Sigmoid colon (tissue), 7 donors: Measurements from ENCODE around the gene BLCAP. TPM values are rescaled to one million over a fixed set of nuclear protein-coding genes. Genes with fewer than 3 reads are reported as not detected.

Experiments used
- DNase-seq: peaks from one replicate; pipeline ENCODE4 v3.0.0-alpha.2; 2019
- H3K27ac ChIP-seq, 4 donors: fragments of 200-600 bp; sonication (generic); one replicate each; pipeline ENCODE4 v1.5.1; 2016 to 2019; ENCODE audit warnings: mild to moderate bottlenecking in 1 of 4
- H3K27me3 ChIP-seq, 3 donors: fragments of 200-600 bp; sonication (generic); one replicate each; pipeline ENCODE4 v1.5.1; 2019; ENCODE audit warnings: mild to moderate bottlenecking in 1 of 3
- H3K36me3 ChIP-seq, 4 donors: fragments of 200-600 bp; sonication (generic); one replicate each; pipeline ENCODE4 v1.5.1; 2016 to 2019
- H3K4me1 ChIP-seq, 4 donors: fragments of 200-600 bp; sonication (generic); one replicate each; pipeline ENCODE4 v1.5.1; 2017 to 2019
- H3K4me3 ChIP-seq, 4 donors: fragments of 200-600 bp; sonication (generic); one replicate each; pipeline ENCODE4 v1.5.1; 2017 to 2019; ENCODE audit warnings: mild to moderate bottlenecking in 2 of 4, moderate library complexity in 1 of 4
- H3K9me3 ChIP-seq, 4 donors: fragments of 200-600 bp in 3 of 4; sonication (generic) in 3 of 4; one replicate each; pipeline versions ENCODE4 v1.5.1 to v1.6.1; 2013 to 2019
- EP300 ChIP-seq, 4 donors: sonication (generic); formaldehyde crosslinking; IDR thresholded peaks; one replicate each; pipeline ENCODE4 v1.6.1; 2017; ENCODE audit warnings: antibody characterized with exemption in 4 of 4
- POLR2A ChIP-seq, 2 donors: fragments of 450-650 bp; IDR thresholded peaks; one replicate each; pipeline ENCODE4 v1.6.1; 2016; ENCODE audit warnings: antibody characterized with exemption in 2 of 2, mild to moderate bottlenecking in 2 of 2, moderate library complexity in 2 of 2
- POLR2AphosphoS5 ChIP-seq, 4 donors: sonication (generic); formaldehyde crosslinking; IDR thresholded peaks; one replicate each; pipeline ENCODE4 v1.6.1; 2017; ENCODE audit warnings: antibody characterized with exemption in 4 of 4
- WGBS, 2 donors: extraction: QIAGEN DNeasy Blood & Tissue Kit; methylation state at CpG; one replicate each; pipeline ENCODE4 v1.1.7; 2013; 5-methylcytosine and 5-hydroxymethylcytosine counted together
- intact Hi-C: fragments of 100-400 bp; cut with DNase I; formaldehyde crosslinking; loops from one replicate; pipeline ENCODE4 v1.15.1; 2023
- polyA plus RNA-seq, 3 donors: library from polyadenylated mRNA; stranded (reverse); fragments of 200-250 nt; gene quantifications; one replicate each; pipeline ENCODE4 v1.2.3, GENCODE V29; 2013
- total RNA-seq, 4 donors: library from RNA; depleted of rRNA; stranded (reverse); fragments of >200 nt; gene quantifications; one replicate each; pipeline ENCODE4 v1.1.0, GENCODE V29; 2016
- TF ChIP-seq, protein P1 (sequence below), 4 experiments: fragments of 450-650 bp in 3 of 4; fragments of 200-600 bp in 1 of 4; IDR thresholded peaks; one replicate each; pipeline ENCODE4 v1.5.1; 2016 to 2019; ENCODE audit warnings: antibody characterized with exemption in 4 of 4, mild to moderate bottlenecking in 3 of 4, moderate library complexity in 2 of 4
- donor health status: healthy with polysubstance abuse.
- donor health status: Bipolar disorder and iron deficiency.
- donor health status: healthy.

The BLCAP gene
- total and polyA plus RNA-seq, 7 donors = 40.2 to 68.7 (median 56.5) TPM

DNA sequence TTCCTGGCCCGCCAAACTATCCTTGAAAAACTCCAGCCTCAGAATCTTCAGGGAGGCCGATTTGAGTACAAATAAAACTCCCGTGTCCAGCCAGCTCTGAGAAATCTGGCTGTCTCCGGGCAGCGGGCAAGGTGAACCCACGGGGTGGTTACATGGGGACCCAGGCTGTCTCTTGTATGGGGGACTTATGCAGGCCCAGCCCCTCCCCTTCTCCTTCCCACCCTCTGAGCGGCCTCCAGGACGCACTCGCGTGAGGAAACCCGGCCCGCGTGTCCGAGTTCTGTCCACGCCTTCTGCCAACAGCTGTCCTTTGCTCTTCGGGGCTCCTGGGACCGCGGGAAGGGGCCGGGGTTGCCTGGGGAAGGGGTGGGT is 36.3 kb upstream of the BLCAP start:
- Histone ChIP-seq H3K4me1 (peaks cover 0 to 6% (median 0%) of the 10 kb centered on the region in 4 donors), H3K4me3 (no peak overlapping the region), H3K36me3 (no peaks in the 10 kb centered on the region), H3K9me3 (no peaks in the 10 kb centered on the region), H3K27me3 (peaks cover 0 to 69% (median 32%) of the 10 kb centered on the region in 3 donors), H3K27ac (no peak overlapping the region)
- TF ChIP-seq EP300 (IDR thresholded peaks at IDR 0.05) (no peak), POLR2A (IDR thresholded peaks at IDR 0.05) (no peak), POLR2AphosphoS5 (IDR thresholded peaks at IDR 0.05) (no peak)
- TF ChIP-seq, protein P1, sequence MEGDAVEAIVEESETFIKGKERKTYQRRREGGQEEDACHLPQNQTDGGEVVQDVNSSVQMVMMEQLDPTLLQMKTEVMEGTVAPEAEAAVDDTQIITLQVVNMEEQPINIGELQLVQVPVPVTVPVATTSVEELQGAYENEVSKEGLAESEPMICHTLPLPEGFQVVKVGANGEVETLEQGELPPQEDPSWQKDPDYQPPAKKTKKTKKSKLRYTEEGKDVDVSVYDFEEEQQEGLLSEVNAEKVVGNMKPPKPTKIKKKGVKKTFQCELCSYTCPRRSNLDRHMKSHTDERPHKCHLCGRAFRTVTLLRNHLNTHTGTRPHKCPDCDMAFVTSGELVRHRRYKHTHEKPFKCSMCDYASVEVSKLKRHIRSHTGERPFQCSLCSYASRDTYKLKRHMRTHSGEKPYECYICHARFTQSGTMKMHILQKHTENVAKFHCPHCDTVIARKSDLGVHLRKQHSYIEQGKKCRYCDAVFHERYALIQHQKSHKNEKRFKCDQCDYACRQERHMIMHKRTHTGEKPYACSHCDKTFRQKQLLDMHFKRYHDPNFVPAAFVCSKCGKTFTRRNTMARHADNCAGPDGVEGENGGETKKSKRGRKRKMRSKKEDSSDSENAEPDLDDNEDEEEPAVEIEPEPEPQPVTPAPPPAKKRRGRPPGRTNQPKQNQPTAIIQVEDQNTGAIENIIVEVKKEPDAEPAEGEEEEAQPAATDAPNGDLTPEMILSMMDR (IDR thresholded peaks at IDR 0.05) = no peak
- 34 to 42% methylated on average over 19 of the region's 19 CpGs for WGBS, 2 donors
- intact Hi-C loops = loop anchor here (2.0 kb wide), 1 partner anchor 429 kb away; no protein-coding TSS in a partner anchor
- no peak for DNase-seq

DNA sequence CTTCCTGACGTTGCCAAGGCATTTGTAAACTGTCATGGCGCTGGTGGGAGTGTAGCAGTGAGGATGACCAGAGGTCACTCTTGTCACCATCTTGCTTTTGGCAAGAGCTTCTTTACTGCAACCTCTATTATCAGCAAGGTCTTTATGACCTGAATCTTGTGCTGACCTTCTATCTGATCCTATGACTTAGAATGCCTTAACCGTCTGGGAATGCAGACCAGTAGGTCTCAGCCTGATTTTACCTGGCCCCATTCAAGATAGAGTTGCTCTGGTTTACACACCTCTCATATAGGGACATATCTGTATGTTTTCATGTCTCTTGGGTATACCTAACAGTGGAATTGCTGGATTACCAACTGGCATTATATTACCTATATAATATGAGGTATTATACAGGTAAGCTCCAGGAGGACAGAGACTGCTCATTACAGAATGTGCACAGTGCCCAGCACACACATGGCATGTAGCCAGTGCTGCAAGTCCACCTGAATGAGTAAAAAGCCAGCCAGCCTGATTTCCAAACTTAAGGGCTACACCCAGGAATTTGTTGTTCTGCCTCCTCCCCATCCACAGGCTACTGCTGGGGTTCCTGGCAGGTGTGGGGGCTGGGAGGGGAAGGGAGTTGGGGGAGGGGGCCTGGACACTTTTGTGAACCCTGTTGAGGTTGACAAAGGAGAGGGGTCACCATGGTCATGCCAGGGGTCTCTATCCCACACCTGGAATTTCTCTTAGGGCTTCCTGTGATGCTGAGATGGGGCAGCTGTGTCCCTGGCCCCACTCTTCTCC is 35.2 kb upstream of the BLCAP start:
- no peak for DNase-seq
- TF ChIP-seq, protein P1 (IDR thresholded peaks at IDR 0.05) = no peak
- TF ChIP-seq POLR2A (IDR thresholded peaks at IDR 0.05) = no peak
- TF ChIP-seq EP300 (IDR thresholded peaks at IDR 0.05) = no peak
- no peak for TF ChIP-seq POLR2AphosphoS5 (IDR thresholded peaks at IDR 0.05)
- Histone ChIP-seq H3K4me1 (peaks cover 0 to 6% (median 0%) of the 10 kb centered on the region in 4 donors), H3K36me3 (no peaks in the 10 kb centered on the region), H3K9me3 (no peaks in the 10 kb centered on the region), H3K27me3 (peaks cover 0 to 59% (median 32%) of the 10 kb centered on the region in 3 donors), H3K4me3 (no peak overlapping the region), H3K27ac (no peak overlapping the region)
- intact Hi-C loops = no loop called here
- 60 to 77% methylated on average over 3 of the region's 3 CpGs for WGBS, 2 donors

DNA sequence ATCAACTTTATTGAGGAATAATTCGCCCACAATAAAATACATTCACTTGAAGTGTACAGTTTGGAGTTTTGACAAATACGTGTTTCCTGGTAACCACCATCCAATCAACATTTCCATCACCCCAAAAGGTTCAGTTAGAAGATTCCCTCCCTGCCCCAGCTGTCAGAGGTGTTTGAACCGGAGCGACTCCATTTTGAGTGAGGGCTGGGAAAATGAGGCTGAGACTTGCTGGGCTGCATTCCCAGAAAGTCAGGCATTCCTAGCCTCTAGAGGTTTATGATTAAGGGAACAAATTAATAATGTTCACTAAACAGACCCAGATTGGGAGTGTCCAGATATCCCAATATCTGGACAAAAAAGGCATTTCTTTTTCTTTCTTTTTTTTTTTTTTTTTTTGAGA is 33.0 kb upstream of the BLCAP start:
- intact Hi-C loops = no loop called here
- Histone ChIP-seq H3K27me3 (peaks cover 0 to 38% (median 31%) of the 10 kb centered on the region in 3 donors), H3K27ac (no peak overlapping the region), H3K36me3 (no peaks in the 10 kb centered on the region), H3K4me3 (no peak overlapping the region), H3K9me3 (no peaks in the 10 kb centered on the region), H3K4me1 (peaks cover 0 to 6% (median 0%) of the 10 kb centered on the region in 4 donors)
- DNase-seq = no peak
- no peak for TF ChIP-seq EP300 (IDR thresholded peaks at IDR 0.05)
- 53 to 85% methylated on average over 4 of the region's 4 CpGs for WGBS, 2 donors

DNA sequence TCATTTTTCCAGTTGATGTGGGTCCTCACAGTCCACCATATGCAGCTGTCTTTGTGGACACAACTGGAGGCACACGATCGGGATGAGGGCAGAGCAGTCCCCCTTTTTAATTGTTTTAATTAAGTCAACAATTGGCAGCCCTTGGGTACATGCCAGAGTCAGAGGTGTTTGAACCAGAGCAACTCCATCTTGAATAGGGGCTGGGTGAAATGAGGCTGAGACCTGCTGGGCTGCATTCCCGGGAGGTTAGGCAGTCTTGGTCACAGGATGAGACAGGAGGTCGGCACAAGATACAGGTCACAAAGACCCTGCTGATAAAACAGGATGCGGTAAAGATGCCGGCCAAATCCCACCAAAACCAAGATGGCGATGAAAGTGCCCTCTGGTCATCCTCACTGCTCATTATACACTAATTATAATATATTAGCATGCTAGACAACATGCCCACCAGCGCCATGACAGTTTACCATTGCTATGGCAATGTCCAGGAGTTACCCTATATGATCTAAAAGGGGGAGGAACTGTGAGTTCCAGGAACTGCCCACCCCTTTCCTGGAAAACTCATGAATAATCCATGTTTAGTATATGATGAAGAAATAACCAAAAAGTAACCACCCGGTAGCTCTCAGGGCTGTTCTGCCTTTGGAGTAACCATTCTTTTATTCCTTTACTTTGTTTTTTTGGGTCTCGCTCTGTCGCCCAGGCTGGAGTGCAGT is 31.8 kb upstream of the BLCAP start:
- H3K27me3 ChIP-seq = peaks cover 0 to 26% (median 19%) of the 10 kb centered on the region in 3 donors
- no peaks in the 10 kb centered on the region for H3K36me3 ChIP-seq
- no peak overlapping the region for H3K4me3 ChIP-seq
- TF ChIP-seq POLR2AphosphoS5 (IDR thresholded peaks at IDR 0.05) (no peak), POLR2A (IDR thresholded peaks at IDR 0.05) (no peak), EP300 (IDR thresholded peaks at IDR 0.05) (no peak)
- TF ChIP-seq, protein P1 (IDR thresholded peaks at IDR 0.05) = no peak
- 90 to 91% methylated on average over 11 of the region's 11 CpGs for WGBS, 2 donors
- no peaks in the 10 kb centered on the region for H3K9me3 ChIP-seq
- no peak for DNase-seq
- H3K27ac ChIP-seq = no peak overlapping the region
- H3K4me1 ChIP-seq = peaks cover 0 to 3% (median 0%) of the 10 kb centered on the region in 4 donors
- intact Hi-C loops = no loop called here

DNA sequence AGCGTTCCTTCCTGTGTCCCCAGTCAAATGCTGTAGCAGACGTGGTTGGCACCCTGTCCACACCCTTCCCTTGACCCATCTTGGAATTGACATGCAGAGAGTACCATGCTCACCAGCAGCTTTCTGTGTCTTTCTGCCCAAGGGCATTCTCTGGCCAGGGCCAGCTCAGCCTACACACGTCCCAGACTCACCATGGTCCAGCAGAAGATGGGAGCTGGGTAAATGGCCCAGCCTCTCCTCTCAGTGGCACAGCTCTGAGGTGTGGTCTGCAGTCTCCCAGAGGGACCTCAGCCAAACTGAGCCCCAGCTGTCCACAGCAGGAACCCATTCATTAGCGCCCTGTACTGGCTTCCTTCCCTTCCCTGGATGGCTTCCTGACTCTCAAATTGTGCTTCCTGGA is 31.1 kb upstream of the BLCAP start:
- Histone ChIP-seq H3K27me3 (peaks cover 0 to 19% (median 12%) of the 10 kb centered on the region in 3 donors), H3K36me3 (no peaks in the 10 kb centered on the region), H3K9me3 (no peaks in the 10 kb centered on the region), H3K4me1 (no peaks in the 10 kb centered on the region), H3K4me3 (no peak overlapping the region), H3K27ac (no peak overlapping the region)
- DNase-seq = no peak
- TF ChIP-seq, protein P1 (IDR thresholded peaks at IDR 0.05) = no peak
- TF ChIP-seq EP300 (IDR thresholded peaks at IDR 0.05) = no peak
- TF ChIP-seq POLR2A (IDR thresholded peaks at IDR 0.05) = no peak
- intact Hi-C loops = no loop called here
- 75 to 85% methylated on average over 4 of the region's 4 CpGs for WGBS, 2 donors
